Esophagus muscularis mucosa (tissue), 4 donors: ENCODE results near the gene PTPRN2.

Source experiments
- CTCF ChIP-seq, 3 experiments: fragments of 200-600 bp in 2 of 3; fragments of 450-650 bp in 1 of 3; sonication (generic) in 2 of 3; IDR thresholded peaks; one replicate each; pipeline ENCODE4 v1.5.1; 2017 to 2019; ENCODE audit warnings: antibody characterized with exemption in 3 of 3, mild to moderate bottlenecking in 2 of 3, moderate library complexity in 1 of 3
- EP300 ChIP-seq: sonication (generic); formaldehyde crosslinking; IDR thresholded peaks from one replicate; pipeline ENCODE4 v1.6.1; 2017; ENCODE audit warnings: antibody characterized with exemption
- POLR2A ChIP-seq: fragments of 450-650 bp; IDR thresholded peaks from one replicate; pipeline ENCODE4 v1.6.1; 2017; ENCODE audit warnings: antibody characterized with exemption, moderate library complexity, mild to moderate bottlenecking, low read depth
- POLR2AphosphoS5 ChIP-seq, 2 donors: sonication (generic); formaldehyde crosslinking; IDR thresholded peaks; one replicate each; pipeline ENCODE4 v1.6.1; 2017; ENCODE audit warnings: antibody characterized with exemption in 2 of 2

- TF ChIP-seq CTCF (IDR thresholded peaks at IDR 0.05) (no peak), POLR2A (no peak), POLR2AphosphoS5 (IDR thresholded peaks at IDR 0.05) (no peak), EP300 (no peak)
These were observed 860.9 kb downstream of the PTPRN2 start for GRCh38 chr7:157726764-157727163.
